Activated CD4-positive, alpha-beta T cell treated with anti-CD3 and anti-CD28 coated beads for 36 hours (primary cell): ENCODE data around the gene BHLHE41. TPM values are rescaled to one million over a fixed set of nuclear protein-coding genes. Genes with fewer than 3 reads are reported as not detected.

Source experiments
- ATAC-seq: fragments of 200-7000 bp; cut with Tn5 transposase; one replicate; pipeline ENCODE4 v1.10.0; 2021; ENCODE audit warnings: mild to moderate bottlenecking, moderate library complexity
- CTCF ChIA-PET: fragments of 350-600 bp; sonication (Branson Sonifier 250); formaldehyde crosslinking; loops from one replicate; lab custom pipeline; 2021; ENCODE audit warnings: antibody characterized with exemption; lab: Charles Lee
- POLR2A ChIA-PET: fragments of 350-600 bp; sonication (Branson Sonifier 250); formaldehyde crosslinking; loops from one replicate; lab custom pipeline; 2021; ENCODE audit warnings: antibody characterized with exemption, inconsistent platforms; lab: Charles Lee
- DNase-seq: peaks from one replicate; pipeline ENCODE4 v3.0.0-alpha.2; 2020
- H3K27ac Mint-ChIP-seq: one replicate; pipeline ENCODE4 v1.8.0; 2021; ENCODE audit warnings: mixed read lengths
- H3K27me3 Mint-ChIP-seq: one replicate; pipeline ENCODE4 v1.8.0; 2021; ENCODE audit warnings: mixed read lengths
- H3K36me3 Mint-ChIP-seq: one replicate; pipeline ENCODE4 v1.8.0; 2021; ENCODE audit warnings: low read depth, mixed read lengths
- H3K4me1 Mint-ChIP-seq: one replicate; pipeline ENCODE4 v1.8.0; 2021; ENCODE audit warnings: mixed read lengths
- H3K4me3 Mint-ChIP-seq: one replicate; pipeline ENCODE4 v1.8.0; 2021; ENCODE audit warnings: mild to moderate bottlenecking, moderate library complexity, mixed read lengths
- H3K9me3 Mint-ChIP-seq: one replicate; pipeline ENCODE4 v1.8.0; 2021; ENCODE audit warnings: low read depth, mixed read lengths
- intact Hi-C, 2 experiments: fragments of 100-400 bp; cut with DNase I in 1 of 2; cut with micrococcal nuclease in 1 of 2; formaldehyde crosslinking; loops; one replicate each; pipeline versions ENCODE4 v1.14.2 to v1.15.1; 2022 to 2024; cut with DNase I, micrococcal nuclease
- total RNA-seq, 2 experiments: library from RNA; stranded (reverse); gene quantifications; one replicate each; pipeline ENCODE4 v1.2.3, GENCODE V29; 2021

BHLHE41 gene
- total RNA-seq, 2 experiments from 2014 or later, result not detected

GRCh38 chr12:26097046-26097878, 27.6 kb downstream of the BHLHE41 start:
- intact Hi-C loops, result loop anchor here (1.0 to 2.0 kb wide), 7 partner anchors 428 to 788 kb away; no protein-coding TSS in a partner anchor
- no peaks in the 10 kb centered on the region for H3K36me3 Mint-ChIP-seq
- H3K4me1 Mint-ChIP-seq, result no peaks in the 10 kb centered on the region
- POLR2A ChIA-PET, result interaction anchor here (0.6 kb wide), 1 partner anchor 1615 kb away, joined by 4 read pairs; no protein-coding TSS in a partner anchor
- ATAC-seq, result peak; percentile 84
- DNase-seq, result peak; percentile 73
- no peaks in the 10 kb centered on the region for H3K9me3 Mint-ChIP-seq
- H3K27ac Mint-ChIP-seq, result no peak overlapping the region
- H3K27me3 Mint-ChIP-seq, result peaks cover 11% of the 10 kb centered on the region
- H3K4me3 Mint-ChIP-seq, result no peak overlapping the region
- CTCF ChIA-PET, result interaction anchor here (0.6 to 2.8 kb wide), 17 partner anchors 10 to 1026 kb away, joined by 3 to 12 read pairs (median 3); no protein-coding TSS in a partner anchor

GRCh38 chr12:26096036-26096435, 28.8 kb downstream of the BHLHE41 start:
- Mint-ChIP-seq H3K36me3 (no peaks in the 10 kb centered on the region), H3K4me1 (no peaks in the 10 kb centered on the region), H3K27me3 (peaks cover 11% of the 10 kb centered on the region), H3K4me3 (no peak overlapping the region), H3K9me3 (no peaks in the 10 kb centered on the region), H3K27ac (no peak overlapping the region)
- ChIA-PET CTCF (interaction anchor here (1.1 to 2.8 kb wide), 4 partner anchors 37 to 606 kb away, joined by 3 to 12 read pairs (median 6); no protein-coding TSS in a partner anchor), POLR2A (no interaction called here)
- ATAC-seq, result no peak
- no peak for DNase-seq
- intact Hi-C loops, result loop anchor here (2.0 kb wide), 3 partner anchors 429 to 789 kb away; no protein-coding TSS in a partner anchor

GRCh38 chr12:26095186-26095585, 29.7 kb downstream of the BHLHE41 start:
- ATAC-seq, result no peak
- no peak overlapping the region for H3K27ac Mint-ChIP-seq
- CTCF ChIA-PET, result interaction anchor here (1.6 to 2.8 kb wide), 2 partner anchors 30 to 607 kb away, joined by 4 to 12 read pairs; no protein-coding TSS in a partner anchor

GRCh38 chr12:26092346-26093105, 32.3 kb downstream of the BHLHE41 start:
- ATAC-seq, result no peak

More at GRCh38 chr12:26095186-26095585, 29.7 kb downstream of the BHLHE41 start:
- no peaks in the 10 kb centered on the region for H3K9me3 Mint-ChIP-seq
- H3K27me3 Mint-ChIP-seq, result peaks cover 9% of the 10 kb centered on the region
- intact Hi-C loops, result no loop called here
- POLR2A ChIA-PET, result no interaction called here
- no peak for DNase-seq
- H3K4me3 Mint-ChIP-seq, result no peak overlapping the region
- H3K36me3 Mint-ChIP-seq, result no peaks in the 10 kb centered on the region
- no peaks in the 10 kb centered on the region for H3K4me1 Mint-ChIP-seq

GRCh38 chr12:26091822-26092221, 33.0 kb downstream of the BHLHE41 start:
- ATAC-seq, result no peak
- H3K27ac Mint-ChIP-seq, result no peak overlapping the region
- no peaks in the 10 kb centered on the region for H3K36me3 Mint-ChIP-seq
- no peaks in the 10 kb centered on the region for H3K27me3 Mint-ChIP-seq
- intact Hi-C loops, result no loop called here
- H3K4me1 Mint-ChIP-seq, result no peaks in the 10 kb centered on the region
- ChIA-PET POLR2A (no interaction called here), CTCF (interaction anchor here (0.6 to 0.9 kb wide), 2 partner anchors 526 to 560 kb away, joined by 3 read pairs; no protein-coding TSS in a partner anchor)
- H3K4me3 Mint-ChIP-seq, result no peak overlapping the region
- DNase-seq, result no peak
- no peaks in the 10 kb centered on the region for H3K9me3 Mint-ChIP-seq

More at GRCh38 chr12:26092346-26093105, 32.3 kb downstream of the BHLHE41 start:
- Mint-ChIP-seq H3K4me1 (no peaks in the 10 kb centered on the region), H3K4me3 (no peak overlapping the region), H3K36me3 (no peaks in the 10 kb centered on the region), H3K27ac (no peak overlapping the region), H3K9me3 (no peaks in the 10 kb centered on the region), H3K27me3 (no peaks in the 10 kb centered on the region)
- no peak for DNase-seq
- ChIA-PET POLR2A (no interaction called here), CTCF (interaction anchor here (0.5 to 0.6 kb wide), 2 partner anchors 482 to 526 kb away, joined by 3 to 4 read pairs; no protein-coding TSS in a partner anchor)
- intact Hi-C loops, result no loop called here

GRCh38 chr12:26090836-26091510, 33.9 kb downstream of the BHLHE41 start:
- CTCF ChIA-PET, result interaction anchor here (0.9 kb wide), 1 partner anchor 560 kb away, joined by 3 read pairs; no protein-coding TSS in a partner anchor

GRCh38 chr12:26088998-26089397, 35.8 kb downstream of the BHLHE41 start:
- ChIA-PET POLR2A (no interaction called here), CTCF (interaction anchor here (1.7 kb wide), 1 partner anchor 13 kb away, joined by 6 read pairs; no protein-coding TSS in a partner anchor)
- no peaks in the 10 kb centered on the region for H3K27me3 Mint-ChIP-seq
- H3K36me3 Mint-ChIP-seq, result no peaks in the 10 kb centered on the region
- DNase-seq, result peak; percentile 10
- ATAC-seq, result no peak
- no peak overlapping the region for H3K4me3 Mint-ChIP-seq
- no peak overlapping the region for H3K27ac Mint-ChIP-seq
- H3K4me1 Mint-ChIP-seq, result no peaks in the 10 kb centered on the region
- intact Hi-C loops, result no loop called here
- no peaks in the 10 kb centered on the region for H3K9me3 Mint-ChIP-seq

More at GRCh38 chr12:26090836-26091510, 33.9 kb downstream of the BHLHE41 start:
- no peaks in the 10 kb centered on the region for H3K27me3 Mint-ChIP-seq
- no peak overlapping the region for H3K4me3 Mint-ChIP-seq
- DNase-seq (no peak), ATAC-seq (no peak)
- H3K27ac Mint-ChIP-seq, result no peak overlapping the region
- intact Hi-C loops, result no loop called here
- POLR2A ChIA-PET, result no interaction called here
- no peaks in the 10 kb centered on the region for H3K9me3 Mint-ChIP-seq
- H3K36me3 Mint-ChIP-seq, result no peaks in the 10 kb centered on the region
- H3K4me1 Mint-ChIP-seq, result no peaks in the 10 kb centered on the region

GRCh38 chr12:26086936-26087335, 37.9 kb downstream of the BHLHE41 start:
- Mint-ChIP-seq H3K27ac (no peak overlapping the region), H3K9me3 (no peaks in the 10 kb centered on the region), H3K36me3 (no peaks in the 10 kb centered on the region), H3K4me1 (no peaks in the 10 kb centered on the region), H3K4me3 (no peak overlapping the region), H3K27me3 (no peaks in the 10 kb centered on the region)
- CTCF ChIA-PET, result no interaction called here
- DNase-seq (no peak), ATAC-seq (no peak)
- intact Hi-C loops, result no loop called here
- POLR2A ChIA-PET, result no interaction called here

- H3K9me3 Mint-ChIP-seq, result no peaks in the 10 kb centered on the region
- H3K4me3 Mint-ChIP-seq, result no peak overlapping the region
- no peaks in the 10 kb centered on the region for H3K36me3 Mint-ChIP-seq
- no peak overlapping the region for H3K27ac Mint-ChIP-seq
- ATAC-seq (no peak), DNase-seq (no peak)
- ChIA-PET CTCF (interaction anchor here (0.5 to 0.6 kb wide), 2 partner anchors 446 to 753 kb away, joined by 3 read pairs; no protein-coding TSS in a partner anchor), POLR2A (no interaction called here)
- peaks cover 2% of the 10 kb centered on the region for H3K27me3 Mint-ChIP-seq
- H3K4me1 Mint-ChIP-seq, result no peaks in the 10 kb centered on the region
- intact Hi-C loops, result no loop called here
These were observed 43.9 kb downstream of the BHLHE41 start for GRCh38 chr12:26080911-26081310.

- H3K4me3 Mint-ChIP-seq, result no peak overlapping the region
- intact Hi-C loops, result no loop called here
- ChIA-PET POLR2A (no interaction called here), CTCF (interaction anchor here (1.0 kb wide), 1 partner anchor 19 kb away, joined by 3 read pairs; no protein-coding TSS in a partner anchor)
- no peak for ATAC-seq
- no peak overlapping the region for H3K27ac Mint-ChIP-seq
- H3K9me3 Mint-ChIP-seq, result no peaks in the 10 kb centered on the region
- H3K4me1 Mint-ChIP-seq, result no peaks in the 10 kb centered on the region
- no peaks in the 10 kb centered on the region for H3K36me3 Mint-ChIP-seq
- no peak for DNase-seq
- H3K27me3 Mint-ChIP-seq, result peaks cover 2% of the 10 kb centered on the region
These were observed 46.7 kb downstream of the BHLHE41 start for GRCh38 chr12:26077915-26078702.
